ENCODE results near the gene KCNK17.
"Not testable (repeated sequence)": the region's sequence is repeated elsewhere in the genome, so short reads cannot be mapped to it uniquely, and the experiment has no call there.

KCNK17 gene

GRCh38 chr6:39302011-39302410 lies 12.2 kb downstream of the KCNK17 start:
- DNase-seq: no peak

GRCh38 chr6:39301606-39302005 lies 12.6 kb downstream of the KCNK17 start:
- DNase-seq: no peak

- no peak for DNase-seq
Observed at GRCh38 chr6:39300739-39301138, 13.5 kb downstream of the KCNK17 start.

- DNase-seq: no peak
Observed at GRCh38 chr6:39298061-39298460, 16.2 kb downstream of the KCNK17 start.

- no peak for DNase-seq
Observed at GRCh38 chr6:39296745-39297640, 17.2 kb downstream of the KCNK17 start.

GRCh38 chr6:39295611-39296011 lies 18.6 kb downstream of the KCNK17 start:
- DNase-seq: no peak

GRCh38 chr6:39294899-39295298 lies 19.3 kb downstream of the KCNK17 start:
- no peak for DNase-seq

GRCh38 chr6:39294133-39294532 lies 20.1 kb downstream of the KCNK17 start:
- DNase-seq: no peak

GRCh38 chr6:39292637-39293036 lies 21.6 kb downstream of the KCNK17 start:
- DNase-seq: no peak

- DNase-seq: no peak
Observed at GRCh38 chr6:39289490-39289889, 24.7 kb downstream of the KCNK17 start.

- no peak for DNase-seq
Observed at GRCh38 chr6:39287601-39288000, 26.6 kb downstream of the KCNK17 start.

GRCh38 chr6:39286596-39286995 lies 27.6 kb downstream of the KCNK17 start:
- DNase-seq: not testable (repeated sequence)

GRCh38 chr6:39282774-39283173 lies 31.4 kb downstream of the KCNK17 start:
- DNase-seq: no peak

GRCh38 chr6:39281312-39281980 lies 32.8 kb downstream of the KCNK17 start:
- no peak for DNase-seq

GRCh38 chr6:39280247-39280731 lies 33.9 kb downstream of the KCNK17 start:
- no peak for DNase-seq

- no peak for DNase-seq
Observed at GRCh38 chr6:39279539-39279938, 34.7 kb downstream of the KCNK17 start.

- DNase-seq: no peak
Observed at GRCh38 chr6:39276379-39276995, 37.7 kb downstream of the KCNK17 start.

GRCh38 chr6:39274903-39275302 lies 39.3 kb downstream of the KCNK17 start:
- no peak for DNase-seq

- no peak for DNase-seq
Observed at GRCh38 chr6:39274471-39274870, 39.7 kb downstream of the KCNK17 start.

GRCh38 chr6:39273406-39273821 lies 40.8 kb downstream of the KCNK17 start:
- DNase-seq: no peak

- no peak for DNase-seq
Observed at GRCh38 chr6:39269961-39270360, 44.3 kb downstream of the KCNK17 start.

- DNase-seq: no peak
Observed at GRCh38 chr6:39268721-39269120, 45.5 kb downstream of the KCNK17 start.

- DNase-seq: no peak
Observed at GRCh38 chr6:39268171-39268570, 46.0 kb downstream of the KCNK17 start.

Data from midbrain (tissue), 1 donor.